HG02571 (cell line): ENCODE results near the gene ATP8A2.

Experiments used
- ATAC-seq: cut with Tn5 transposase; IDR thresholded peaks from one replicate; pipeline ENCODE4 v1.9.1; 2021; ENCODE audit warnings: mild to moderate bottlenecking, moderate library complexity; ENCODE audit not compliant: unreplicated experiment

Gene ATP8A2

DNA sequence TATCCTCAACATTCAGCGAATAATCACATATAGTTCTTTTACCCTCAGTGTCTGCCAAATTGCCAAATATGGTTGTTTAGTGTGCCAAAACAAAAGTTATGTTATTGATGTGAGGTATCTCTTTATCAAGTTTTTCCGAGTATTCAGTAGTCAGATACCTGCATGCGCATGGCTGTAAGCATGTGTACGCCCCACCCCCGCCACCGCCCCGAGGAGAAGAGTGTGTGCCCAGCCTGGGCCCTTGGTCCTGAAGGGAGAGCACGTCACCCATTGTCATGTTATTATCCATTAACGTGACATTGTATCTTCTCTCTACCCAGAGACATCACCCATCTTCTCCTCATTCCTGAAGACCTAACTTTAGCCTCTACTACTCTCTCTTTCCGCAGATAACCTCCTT, 533.1 kb downstream of the ATP8A2 start:
- ATAC-seq, result no peak

DNA sequence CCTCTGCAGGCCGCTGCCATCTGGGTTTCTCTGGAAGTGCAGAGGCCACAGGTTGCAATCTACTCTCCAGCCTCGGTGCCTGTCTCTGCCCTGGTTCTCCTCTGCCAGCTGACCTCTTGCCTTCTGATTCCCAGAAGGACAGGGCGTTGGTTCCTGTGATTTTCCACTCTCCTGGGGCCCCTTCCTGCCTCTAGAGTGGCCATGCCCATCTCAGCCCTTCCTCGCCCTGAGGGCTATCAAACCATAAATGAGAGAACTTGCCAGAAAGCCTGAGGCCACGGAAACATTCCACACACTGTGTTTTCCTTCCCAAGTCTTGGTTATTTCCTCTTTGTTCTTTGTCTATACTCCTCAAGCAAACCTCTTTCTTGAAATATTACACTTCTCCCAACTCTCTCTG, 533.8 kb downstream of the ATP8A2 start:
- ATAC-seq, result no peak

DNA sequence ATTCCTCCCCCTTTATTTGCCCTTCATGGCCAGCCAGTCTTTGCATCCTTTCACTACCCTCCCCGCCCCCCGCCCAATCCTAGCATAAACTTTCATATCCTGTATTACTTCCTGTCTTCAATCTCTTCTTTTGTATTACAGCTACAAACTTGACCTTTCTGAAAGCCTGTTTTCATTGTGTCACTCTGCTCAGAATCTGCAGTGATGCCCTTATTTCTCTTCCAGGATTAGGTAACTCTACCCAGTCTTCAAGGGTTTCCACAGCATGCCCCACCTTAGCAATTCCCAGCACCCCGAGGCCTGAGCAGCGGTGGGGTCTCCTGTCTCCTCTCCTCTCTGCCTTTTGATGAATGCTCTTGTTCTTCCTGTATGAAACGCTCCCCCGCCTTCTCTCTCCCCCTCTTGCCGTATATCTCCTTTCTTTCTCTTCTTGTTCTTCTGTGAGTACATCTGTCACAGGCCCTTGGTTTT, 534.5 kb downstream of the ATP8A2 start:
- ATAC-seq, result no peak

DNA sequence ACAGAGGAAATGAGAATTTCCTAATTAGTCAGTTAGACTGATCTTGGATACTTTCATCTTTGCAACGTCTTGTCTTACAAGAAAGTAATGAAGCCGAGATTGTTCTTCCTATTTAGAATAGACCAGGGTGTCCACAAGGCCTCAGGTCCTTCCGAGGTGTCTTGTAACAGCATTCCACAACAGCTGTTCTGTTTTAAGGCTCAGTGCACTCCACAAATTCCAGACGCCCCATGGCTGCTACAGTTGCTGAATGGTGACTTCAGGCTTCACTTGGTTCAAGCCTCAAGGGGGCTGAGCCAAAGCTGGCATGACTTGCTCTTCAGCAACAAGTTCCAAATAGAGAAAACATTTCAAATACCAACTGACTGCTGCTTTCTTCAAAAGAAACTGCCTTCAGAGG, 536.6 kb downstream of the ATP8A2 start:
- no peak for ATAC-seq

GRCh38 chr13:25910243-25910642, 538.5 kb downstream of the ATP8A2 start:
- no peak for ATAC-seq

DNA sequence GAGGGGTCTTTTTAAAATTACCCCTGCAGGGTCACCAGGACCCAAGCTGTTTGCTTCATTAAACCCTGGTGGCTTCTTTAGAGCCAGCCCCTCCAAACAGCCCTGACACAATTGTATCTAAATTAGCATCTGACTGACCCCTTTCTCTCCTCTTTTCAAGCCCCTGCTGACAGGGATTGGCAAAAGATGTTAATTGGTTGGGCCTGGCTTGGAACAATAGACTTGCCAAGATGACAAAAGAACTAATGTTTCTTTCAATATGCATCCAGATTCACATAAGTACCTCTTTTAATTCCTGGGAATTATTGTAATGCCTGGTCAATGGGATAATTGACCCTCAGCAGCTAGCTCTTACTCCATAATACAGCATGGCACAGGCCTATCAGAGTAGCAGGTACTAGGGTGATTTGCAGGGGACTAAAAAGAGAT, 539.2 kb downstream of the ATP8A2 start:
- ATAC-seq, result no peak

DNA sequence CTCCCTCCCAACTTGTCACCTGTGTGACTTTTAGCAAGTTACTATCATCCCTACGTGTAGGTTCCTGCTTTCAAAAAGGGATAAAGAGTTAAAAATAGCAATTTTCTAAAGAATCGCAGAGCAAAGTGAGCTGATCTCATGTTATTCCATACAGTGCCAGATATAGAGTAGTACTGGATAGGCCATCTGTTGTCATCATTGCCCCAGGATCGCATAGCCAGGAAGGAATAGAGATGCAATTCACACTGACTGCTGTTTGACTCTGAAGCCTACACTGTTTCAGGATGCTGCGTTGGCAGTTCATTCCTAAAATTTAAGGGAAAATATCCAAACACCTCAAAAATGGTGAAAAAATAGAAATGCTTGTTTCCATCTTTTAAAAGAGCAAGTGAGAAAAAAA, 541.2 kb downstream of the ATP8A2 start:
- ATAC-seq, result no peak

DNA sequence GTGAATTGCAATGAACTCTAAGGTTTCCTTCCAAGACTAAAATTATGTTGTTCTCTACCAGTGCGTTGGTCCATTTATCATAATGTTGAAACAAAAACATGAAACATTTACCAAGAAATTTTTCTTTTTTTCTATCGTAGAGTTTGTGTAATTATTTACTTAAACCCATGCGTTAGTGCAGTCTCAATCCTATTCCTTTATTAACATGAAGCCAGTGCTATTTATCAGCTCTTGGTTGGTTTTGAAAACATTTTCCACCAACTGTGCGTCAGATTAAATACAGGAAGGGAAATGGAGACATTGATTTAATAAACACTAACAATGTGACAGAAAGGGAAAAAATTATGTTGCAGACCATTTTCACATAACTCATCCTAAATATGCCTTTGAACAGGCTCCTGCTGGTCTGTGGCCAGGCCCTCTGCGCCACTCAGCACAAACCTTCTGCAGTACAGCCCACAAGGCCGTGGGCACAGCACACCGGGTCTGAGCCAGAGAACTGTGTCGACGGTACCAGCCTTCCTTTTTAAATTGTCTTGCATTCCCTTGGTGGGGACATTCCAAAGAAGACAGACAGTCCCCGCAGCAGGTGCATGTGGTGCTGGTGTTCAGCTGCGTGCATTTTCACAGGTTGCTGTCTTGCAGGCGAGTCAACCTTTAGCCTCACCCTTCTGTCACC, 544.2 kb downstream of the ATP8A2 start:
- ATAC-seq, result no peak

DNA sequence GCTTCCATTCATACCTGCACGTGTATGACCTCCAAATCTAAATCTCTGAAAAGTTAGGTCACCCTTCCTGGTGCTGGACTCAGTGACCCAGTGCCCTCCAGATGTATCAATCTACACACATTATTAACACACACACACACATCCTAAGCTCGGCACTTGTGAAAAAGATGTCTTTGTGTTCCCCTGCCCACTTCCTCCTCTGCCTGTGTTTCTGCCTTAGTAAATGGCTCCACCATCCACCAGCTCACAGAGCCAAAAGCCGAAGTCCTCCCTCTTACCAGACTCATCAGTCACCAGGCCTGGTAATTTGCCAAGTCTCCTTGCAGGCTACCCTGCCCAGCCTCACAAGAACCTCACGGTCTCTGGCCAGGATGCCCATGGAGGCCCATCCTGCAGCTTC, 548.5 kb downstream of the ATP8A2 start:
- no peak for ATAC-seq

DNA sequence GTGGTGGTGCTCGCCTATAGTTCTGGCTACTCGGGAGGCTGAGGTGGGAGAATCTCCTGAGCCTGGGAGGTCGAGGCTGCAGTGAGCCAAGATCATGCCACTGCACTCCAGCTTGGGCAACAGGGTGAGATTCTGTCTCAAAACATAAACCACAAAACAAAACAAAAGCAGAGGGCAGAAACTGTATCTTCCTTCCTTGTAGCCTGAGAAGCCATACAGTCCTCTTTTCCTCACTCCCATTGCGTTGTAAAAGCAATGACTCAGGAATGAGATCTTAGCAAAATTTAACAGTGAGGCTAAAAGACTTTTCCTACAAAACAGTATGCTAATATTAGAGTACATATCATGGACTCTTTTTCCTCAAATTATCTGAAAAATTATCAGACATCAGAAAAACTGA, 549.2 kb downstream of the ATP8A2 start:
- no peak for ATAC-seq

- ATAC-seq, result no peak
Observed at GRCh38 chr13:25922376-25922775, 550.6 kb downstream of the ATP8A2 start.

DNA sequence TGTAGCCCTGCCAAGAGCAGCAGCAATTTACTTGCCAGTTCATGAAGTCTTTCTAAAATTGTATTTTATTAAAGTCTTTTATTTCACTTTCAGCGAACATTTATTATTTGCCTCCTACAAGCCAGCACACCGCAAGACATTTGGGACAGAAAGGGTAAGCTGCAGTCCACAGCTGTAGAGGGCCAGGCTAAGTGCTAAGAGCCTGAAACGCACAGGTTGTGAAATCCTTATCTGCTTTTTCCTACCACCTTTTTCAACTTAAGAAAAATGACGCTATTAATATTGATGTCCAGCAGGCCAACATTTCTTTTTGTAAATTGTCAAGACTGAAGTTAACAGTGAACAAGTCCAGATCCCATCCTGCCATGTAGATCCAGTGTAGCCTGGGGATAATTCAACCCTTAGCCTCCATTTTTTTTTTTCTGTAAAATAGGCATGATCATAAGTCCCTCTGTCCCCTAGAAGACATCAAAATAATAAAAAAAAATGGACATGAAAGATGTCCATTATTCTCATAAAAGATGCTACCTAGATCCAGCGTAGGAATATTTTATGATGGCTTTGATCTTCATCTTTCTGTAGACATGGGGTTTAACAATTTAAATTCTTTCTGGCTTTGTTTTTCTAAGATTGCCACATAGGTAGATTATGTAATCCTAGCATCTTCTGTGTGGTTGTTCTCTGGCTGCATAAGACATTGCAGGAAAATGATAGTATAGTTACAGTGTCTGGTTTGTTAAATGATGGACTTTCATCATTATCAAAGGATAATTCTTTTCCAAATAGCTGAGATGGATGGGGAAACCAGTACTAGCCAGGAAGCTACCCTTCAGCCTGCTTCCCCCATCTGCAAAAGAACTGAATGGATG, 551.7 kb downstream of the ATP8A2 start:
- no peak for ATAC-seq

DNA sequence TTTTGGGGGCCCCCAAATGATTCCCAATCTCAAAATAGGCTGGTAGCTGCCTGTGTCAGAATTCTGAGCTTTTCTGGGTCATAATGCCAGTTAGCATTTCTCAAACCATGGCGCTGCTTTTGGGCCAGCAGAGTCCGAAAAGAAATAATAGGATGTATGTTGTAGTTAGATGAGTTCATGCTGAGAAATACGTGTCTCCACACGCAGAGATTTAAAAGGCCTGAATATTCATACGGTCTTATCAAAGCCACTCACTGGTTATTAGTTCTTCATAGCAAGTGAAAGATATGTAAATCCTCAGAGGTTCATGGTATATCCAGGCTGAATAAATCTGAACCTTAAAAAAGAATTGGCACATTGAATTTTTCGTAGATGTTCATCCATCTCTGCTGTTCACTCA, 555.6 kb downstream of the ATP8A2 start:
- ATAC-seq, result no peak

DNA sequence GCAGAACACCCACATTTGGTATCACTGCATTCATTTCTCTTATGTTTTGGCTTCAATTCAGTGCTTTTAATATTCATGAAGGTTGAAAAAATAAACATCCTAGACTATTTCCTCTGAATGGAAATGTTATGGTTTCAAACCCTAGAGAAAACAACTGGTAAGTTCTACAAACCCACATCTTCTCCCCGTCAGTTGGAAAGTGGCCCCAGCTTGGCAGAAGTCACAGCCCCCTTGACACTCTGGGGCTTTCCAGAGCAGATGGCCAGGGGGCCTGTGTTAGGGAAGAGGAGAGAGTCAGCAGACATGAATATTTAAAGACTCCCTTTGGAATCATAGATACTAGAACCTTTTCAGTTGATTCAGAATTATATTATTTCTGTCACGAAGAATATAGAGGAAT, 556.2 kb downstream of the ATP8A2 start:
- ATAC-seq, result no peak

DNA sequence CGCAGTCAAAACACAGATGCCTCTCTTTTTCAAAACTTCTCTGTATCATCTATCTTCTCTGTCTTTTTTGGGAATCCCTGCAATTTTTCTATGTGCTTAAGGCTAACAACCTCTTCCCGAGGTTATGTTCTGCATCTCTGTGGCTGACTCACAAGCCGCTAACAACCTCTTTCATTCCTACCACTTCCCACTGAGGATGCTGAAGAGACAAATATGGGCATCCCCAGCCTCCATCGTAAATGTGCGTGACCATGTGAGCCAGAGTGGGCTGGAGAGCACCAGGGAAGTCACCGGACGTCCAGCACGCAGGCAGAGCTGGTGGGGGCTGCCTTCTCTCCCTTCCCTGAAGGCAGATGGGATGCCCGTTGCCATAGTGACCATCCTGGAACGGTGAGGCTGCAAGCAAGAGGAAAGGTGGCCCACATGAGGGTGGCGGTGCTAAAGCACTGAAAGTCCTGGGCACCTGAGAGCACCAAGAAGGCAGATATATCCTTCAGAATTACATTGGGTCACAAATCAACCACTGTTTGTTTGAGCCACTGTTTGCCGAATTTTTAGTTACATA, 557.2 kb downstream of the ATP8A2 start:
- ATAC-seq, result no peak

GRCh38 chr13:25929816-25930215, 558.0 kb downstream of the ATP8A2 start:
- no peak for ATAC-seq

GRCh38 chr13:25930653-25931052, 558.9 kb downstream of the ATP8A2 start:
- no peak for ATAC-seq

DNA sequence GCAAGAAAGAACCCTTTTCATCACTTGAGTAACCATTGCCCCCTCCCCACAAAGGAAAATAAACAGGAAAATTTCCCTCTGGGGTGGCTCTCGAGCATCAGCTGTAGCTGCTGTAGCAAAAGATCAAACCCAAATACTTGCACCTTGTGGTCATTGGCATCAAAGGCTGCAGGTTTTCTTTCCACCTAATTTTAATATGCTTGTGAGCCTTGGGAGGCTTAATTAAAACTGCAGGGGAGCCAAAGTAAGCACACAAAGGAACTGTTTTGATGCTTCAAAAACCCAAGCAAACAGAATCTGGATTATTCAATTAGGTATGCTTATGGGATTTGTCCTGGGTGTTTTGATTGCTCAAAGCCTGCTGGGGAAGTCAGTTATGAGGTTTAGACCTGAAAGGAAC, 560.6 kb downstream of the ATP8A2 start:
- no peak for ATAC-seq

- no peak for ATAC-seq
Observed at GRCh38 chr13:25933520-25933919, 561.7 kb downstream of the ATP8A2 start.

- ATAC-seq, result no peak
Observed at GRCh38 chr13:25934127-25934526, 562.4 kb downstream of the ATP8A2 start.

DNA sequence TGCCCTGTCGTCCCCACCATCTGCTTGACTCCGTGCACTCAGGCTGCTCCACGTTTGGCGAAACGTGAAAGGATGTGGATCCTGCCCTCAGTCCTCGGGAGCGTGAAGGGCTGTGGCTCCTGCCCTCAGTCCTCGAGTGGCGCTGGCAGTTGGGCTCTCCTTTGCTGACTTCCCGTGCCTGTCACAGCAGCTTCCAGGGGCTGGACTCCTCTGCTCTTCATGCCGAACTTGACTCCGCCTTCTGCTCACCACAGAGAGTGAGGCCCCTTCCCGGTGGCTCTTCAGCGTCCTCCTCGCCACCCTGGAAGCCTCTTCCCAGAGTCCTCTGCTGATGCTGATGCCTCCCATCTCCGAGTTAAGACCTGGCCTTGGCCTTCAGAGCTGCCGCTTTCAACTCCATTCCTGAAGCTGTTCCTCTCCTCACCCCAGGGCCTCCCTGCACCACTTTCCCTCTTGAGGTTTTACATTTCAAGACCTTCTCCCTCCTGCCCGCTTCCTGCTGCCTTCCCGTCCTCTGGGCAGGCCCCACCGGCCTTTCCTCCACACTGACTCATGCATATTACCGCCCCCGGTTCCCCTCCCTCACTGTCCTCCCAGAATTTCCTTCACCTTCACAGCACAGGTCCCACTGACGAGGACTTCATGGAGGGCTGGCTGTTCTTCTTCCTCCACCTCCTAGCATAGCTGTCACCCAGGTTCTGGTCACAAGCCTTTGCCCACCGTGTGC, 568.4 kb downstream of the ATP8A2 start:
- ATAC-seq, result no peak
